Lower leg skin (tissue), 3 donors: ENCODE measurements around the gene RNF213.

Experiments
- POLR2A ChIP-seq, 2 donors: fragments of 450-650 bp; IDR thresholded peaks; one replicate each; pipeline ENCODE4 v1.6.1; 2016 to 2017; ENCODE audit warnings: antibody characterized with exemption in 2 of 2, mild to moderate bottlenecking in 1 of 2, moderate library complexity in 1 of 2
- TF ChIP-seq, protein P1 (sequence below), 3 donors: fragments of 450-650 bp; IDR thresholded peaks; one replicate each; pipeline ENCODE4 v1.5.1; 2016; ENCODE audit warnings: antibody characterized with exemption in 3 of 3, mild to moderate bottlenecking in 3 of 3, moderate library complexity in 2 of 3

DNA sequence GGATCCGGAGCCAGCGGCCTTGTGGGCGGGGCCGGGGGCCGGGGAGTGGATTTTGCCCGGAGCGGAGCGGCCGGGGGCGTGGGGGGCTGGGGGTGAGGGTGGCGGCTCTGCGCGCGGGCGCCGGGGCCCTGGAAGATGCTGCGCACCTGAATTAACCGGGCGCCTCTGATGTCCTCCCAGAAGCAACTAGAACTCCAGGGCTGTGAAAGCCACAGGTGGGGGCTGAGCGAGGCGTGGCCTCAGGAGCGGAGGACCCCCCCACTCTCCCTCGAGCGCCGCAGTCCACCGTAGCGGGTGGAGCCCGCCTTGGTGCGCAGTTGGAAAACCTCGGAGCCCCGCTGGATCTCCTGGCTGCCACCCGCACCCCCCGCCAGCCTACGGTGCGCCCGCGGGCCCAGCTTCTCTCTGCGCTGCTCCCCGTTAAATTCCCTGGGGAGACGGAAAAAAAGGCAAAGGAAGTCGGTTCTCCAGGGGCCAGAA lies 39.9 kb upstream of the RNF213 start:
- TF ChIP-seq POLR2A (IDR thresholded peaks at IDR 0.05): no peak
- TF ChIP-seq, protein P1, sequence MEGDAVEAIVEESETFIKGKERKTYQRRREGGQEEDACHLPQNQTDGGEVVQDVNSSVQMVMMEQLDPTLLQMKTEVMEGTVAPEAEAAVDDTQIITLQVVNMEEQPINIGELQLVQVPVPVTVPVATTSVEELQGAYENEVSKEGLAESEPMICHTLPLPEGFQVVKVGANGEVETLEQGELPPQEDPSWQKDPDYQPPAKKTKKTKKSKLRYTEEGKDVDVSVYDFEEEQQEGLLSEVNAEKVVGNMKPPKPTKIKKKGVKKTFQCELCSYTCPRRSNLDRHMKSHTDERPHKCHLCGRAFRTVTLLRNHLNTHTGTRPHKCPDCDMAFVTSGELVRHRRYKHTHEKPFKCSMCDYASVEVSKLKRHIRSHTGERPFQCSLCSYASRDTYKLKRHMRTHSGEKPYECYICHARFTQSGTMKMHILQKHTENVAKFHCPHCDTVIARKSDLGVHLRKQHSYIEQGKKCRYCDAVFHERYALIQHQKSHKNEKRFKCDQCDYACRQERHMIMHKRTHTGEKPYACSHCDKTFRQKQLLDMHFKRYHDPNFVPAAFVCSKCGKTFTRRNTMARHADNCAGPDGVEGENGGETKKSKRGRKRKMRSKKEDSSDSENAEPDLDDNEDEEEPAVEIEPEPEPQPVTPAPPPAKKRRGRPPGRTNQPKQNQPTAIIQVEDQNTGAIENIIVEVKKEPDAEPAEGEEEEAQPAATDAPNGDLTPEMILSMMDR (IDR thresholded peaks at IDR 0.05): no peak
